Panc1 (cell line): ENCODE measurements around the gene UBXN1. TPM values are rescaled to one million over a fixed set of nuclear protein-coding genes. Genes with fewer than 3 reads are reported as not detected.

ENCODE experiments used
- ATAC-seq: fragments of 200-7000 bp; cut with Tn5 transposase; 2 replicates; pipeline ENCODE4 v1.9.1; 2020; ENCODE audit warnings: mild to moderate bottlenecking, moderate library complexity
- BruUV-seq: library from RNA; stranded (reverse); fragments of 400-500 nt; replicated peaks from 2 replicates; lab custom pipeline; 2021; lab: Mats Ljungman, UMichigan
- CTCF ChIA-PET: fragments of 300-600 bp; sonication (Branson Sonifier 250); formaldehyde crosslinking; loops from one replicate; lab custom pipeline; 2022; ENCODE audit warnings: antibody characterized with exemption; lab: Charles Lee
- POLR2A ChIA-PET: fragments of 300-600 bp; sonication (Branson Sonifier 250); formaldehyde crosslinking; loops from one replicate; lab custom pipeline; 2022; ENCODE audit warnings: antibody characterized with exemption; lab: Charles Lee
- DNase-seq: peaks from one replicate; pipeline ENCODE4 v3.0.0-alpha.2; 2010; ENCODE audit warnings: low read depth, low spot score
- H3K27ac ChIP-seq: 2 replicates; pipeline ENCODE4 v1.5.1; 2011; ENCODE audit warnings: mild to moderate bottlenecking, low read length, inconsistent platforms
- H3K27me3 ChIP-seq: fragments of 200-500 bp; sonication (Bioruptor generic); 2 replicates; pipeline ENCODE4 v1.6.0; 2014; ENCODE audit warnings: low read length, inconsistent platforms; ENCODE audit not compliant: control insufficient read depth, insufficient read depth
- H3K36me3 ChIP-seq: fragments of 200-500 bp; sonication (Bioruptor generic); 2 replicates; pipeline ENCODE4 v1.5.1; 2014; ENCODE audit warnings: inconsistent platforms, mild to moderate bottlenecking, low read length, moderate library complexity; ENCODE audit not compliant: control insufficient read depth, insufficient read depth
- H3K4me1 ChIP-seq: 2 replicates; pipeline ENCODE4 v1.5.1; 2011; ENCODE audit warnings: inconsistent platforms, mild to moderate bottlenecking, low read length, moderate library complexity; ENCODE audit not compliant: control insufficient read depth, insufficient read depth
- H3K4me3 ChIP-seq, 2 experiments: 2 replicates each; pipeline ENCODE4 v1.5.1; 2011 to 2012; ENCODE audit warnings: low read depth in 2 of 2, low read length in 2 of 2, mild to moderate bottlenecking in 2 of 2, inconsistent platforms in 1 of 2, moderate library complexity in 1 of 2
- H3K9me3 ChIP-seq: fragments of 200-500 bp; sonication (Bioruptor generic); 2 replicates; pipeline ENCODE4 v1.5.1; 2014; ENCODE audit warnings: low read depth, mild to moderate bottlenecking, inconsistent platforms, low read length, moderate library complexity; ENCODE audit not compliant: control insufficient read depth, insufficient read depth
- CTCF ChIP-seq: fragments of 450-650 bp; IDR thresholded peaks from 2 replicates; pipeline ENCODE4 v1.5.1; 2017; ENCODE audit warnings: mild to moderate bottlenecking
- POLR2AphosphoS5 ChIP-seq: IDR thresholded peaks from 2 replicates; pipeline ENCODE4 v1.6.1; 2012; ENCODE audit warnings: mild to moderate bottlenecking, low read depth, low read length, moderate library complexity
- REST ChIP-seq, 2 experiments: IDR thresholded peaks; 2 replicates each; pipeline ENCODE4 v1.6.1; 2011 to 2012; ENCODE audit warnings: low read depth in 2 of 2, control low read depth in 1 of 2, low read length in 1 of 2, mild to moderate bottlenecking in 1 of 2, moderate library complexity in 1 of 2; ENCODE audit not compliant: insufficient read depth in 1 of 2
- SIN3A ChIP-seq: IDR thresholded peaks from 2 replicates; pipeline ENCODE4 v1.6.1; 2012; ENCODE audit warnings: low read depth, mild to moderate bottlenecking, low read length, moderate library complexity, borderline replicate concordance; ENCODE audit not compliant: insufficient read depth
- TCF7L2 ChIP-seq: IDR thresholded peaks from 2 replicates; pipeline ENCODE4 v1.6.1; 2011; ENCODE audit warnings: mild to moderate bottlenecking, low read depth, low read length, inconsistent platforms
- in situ Hi-C: cut with HindIII; loops from 2 replicates; pipeline ENCODE4 v1.10.0; 2016; ENCODE audit warnings: low sequenced_read_pairs, low pct_unique_long_range_greater_than_20kb
- intact Hi-C: fragments of 100-400 bp; cut with micrococcal nuclease; formaldehyde crosslinking; loops from one replicate; pipeline ENCODE4 v1.10.0; 2022; ENCODE audit not compliant: unreplicated experiment
- total RNA-seq: library from RNA; stranded (reverse); gene quantifications from one replicate; pipeline ENCODE4 v1.2.1, GENCODE V29; 2021; ENCODE audit not compliant: unreplicated experiment

The UBXN1 gene
- total RNA-seq, 1 experiment from 2014 or later: 105 TPM

GRCh38 chr11:62649486-62649885 lies 29.4 kb downstream of the UBXN1 start:
- ChIA-PET CTCF (no interaction called here), POLR2A (interaction anchor here (0.7 kb wide), 1 partner anchor 16 kb away, joined by 3 read pairs; the partner anchor contains the start of genes C11orf98 and CSKMT)
- BruUV-seq: no TSS peak
- H3K27ac ChIP-seq: no peak overlapping the region
- 0 out of 2 replicates have a peak, but pooled peaks cover 5% of the 10 kb centered on the region for H3K36me3 ChIP-seq
- peaks cover 18% of the 10 kb centered on the region for H3K4me1 ChIP-seq
- intact Hi-C loops (no loop called here), in situ Hi-C loops (no loop called here)
- H3K4me3 ChIP-seq: no peak overlapping the region
- H3K9me3 ChIP-seq: no peaks in the 10 kb centered on the region
- no peak for ATAC-seq
- no peaks in the 10 kb centered on the region for H3K27me3 ChIP-seq
- TF ChIP-seq CTCF (no peak), TCF7L2 (no peak), POLR2AphosphoS5 (no peak), REST (IDR thresholded peaks at IDR 0.05; ENCODE audit: insufficient read depth in 1 of 2, low read depth in 2 of 2, low read length in 1 of 2) (no peak), SIN3A (no peak)
- DNase-seq: no peak

- Histone ChIP-seq H3K4me1 (peaks cover 18% of the 10 kb centered on the region), H3K9me3 (no peaks in the 10 kb centered on the region), H3K27ac (no peak overlapping the region), H3K4me3 (no peak overlapping the region), H3K27me3 (no peaks in the 10 kb centered on the region), H3K36me3 (0 out of 2 replicates have a peak, but pooled peaks cover 5% of the 10 kb centered on the region)
- ChIA-PET CTCF (no interaction called here), POLR2A (interaction anchor here (0.8 kb wide), 1 partner anchor 16 kb away, joined by 4 read pairs; the partner anchor contains the start of genes C11orf98 and CSKMT)
- TF ChIP-seq REST (IDR thresholded peaks at IDR 0.05; ENCODE audit: insufficient read depth in 1 of 2, low read depth in 2 of 2, low read length in 1 of 2): no peak
- TF ChIP-seq POLR2AphosphoS5: no peak
- no peak for TF ChIP-seq SIN3A
- TF ChIP-seq TCF7L2: no peak
- TF ChIP-seq CTCF: no peak
- intact Hi-C loops (no loop called here), in situ Hi-C loops (no loop called here)
- DNase-seq (no peak), ATAC-seq (no peak)
- no TSS peak for BruUV-seq
These were observed 29.9 kb downstream of the UBXN1 start for GRCh38 chr11:62648967-62649364.
